Activated CD4-positive, CD25-positive, alpha-beta regulatory T cell (primary cell): ENCODE data around the gene TFDP1.

Experiments used
- DNase-seq, 4 experiments: peaks; one replicate each; lab custom pipeline; 2025; lab: John Stamatoyannopoulos, UW

The TFDP1 gene

DNA sequence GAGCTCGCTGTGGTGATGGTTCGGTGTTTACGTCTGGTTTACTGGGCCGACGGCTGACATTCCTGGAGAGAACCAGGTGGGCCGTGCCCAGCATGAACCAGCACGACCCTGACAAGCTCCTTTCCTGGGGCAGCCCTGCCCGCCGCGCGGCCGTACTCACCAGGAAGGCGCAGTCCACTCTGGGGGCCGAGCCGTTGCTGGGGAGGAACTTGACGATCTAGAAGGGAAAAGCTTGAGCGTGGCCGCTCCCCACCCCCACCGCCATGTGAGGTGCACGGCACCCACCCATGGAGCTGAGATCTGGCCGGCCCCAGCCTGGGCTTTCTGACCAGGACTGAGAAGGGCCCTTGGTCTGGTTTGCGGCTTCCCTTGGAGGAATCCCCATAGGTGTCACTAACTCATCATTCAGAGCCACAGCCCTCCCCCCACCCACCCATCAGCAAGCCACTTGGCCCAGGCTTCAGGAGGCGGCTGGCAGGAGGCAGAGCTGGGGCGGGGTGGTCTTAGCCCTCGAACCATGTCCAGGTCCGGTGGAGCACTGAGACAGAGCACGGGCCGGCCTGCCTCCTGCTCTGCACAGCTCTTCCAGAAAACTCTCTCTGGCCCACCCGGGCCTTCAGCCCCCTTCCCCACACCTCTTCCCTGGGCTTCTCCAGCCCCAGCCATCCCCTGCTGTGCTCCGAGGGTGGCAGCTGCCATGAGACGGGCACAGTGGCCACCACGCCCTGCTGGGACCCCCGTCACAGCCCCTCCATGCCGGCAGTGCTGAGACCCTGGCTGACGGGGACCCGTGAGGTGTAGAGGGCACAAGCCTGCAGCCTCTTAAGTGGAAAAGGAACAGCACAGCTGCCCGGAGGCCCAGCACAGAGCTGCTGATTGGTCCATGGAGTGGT lies 67.2 kb downstream of the TFDP1 start:
- DNase-seq = no peak

DNA sequence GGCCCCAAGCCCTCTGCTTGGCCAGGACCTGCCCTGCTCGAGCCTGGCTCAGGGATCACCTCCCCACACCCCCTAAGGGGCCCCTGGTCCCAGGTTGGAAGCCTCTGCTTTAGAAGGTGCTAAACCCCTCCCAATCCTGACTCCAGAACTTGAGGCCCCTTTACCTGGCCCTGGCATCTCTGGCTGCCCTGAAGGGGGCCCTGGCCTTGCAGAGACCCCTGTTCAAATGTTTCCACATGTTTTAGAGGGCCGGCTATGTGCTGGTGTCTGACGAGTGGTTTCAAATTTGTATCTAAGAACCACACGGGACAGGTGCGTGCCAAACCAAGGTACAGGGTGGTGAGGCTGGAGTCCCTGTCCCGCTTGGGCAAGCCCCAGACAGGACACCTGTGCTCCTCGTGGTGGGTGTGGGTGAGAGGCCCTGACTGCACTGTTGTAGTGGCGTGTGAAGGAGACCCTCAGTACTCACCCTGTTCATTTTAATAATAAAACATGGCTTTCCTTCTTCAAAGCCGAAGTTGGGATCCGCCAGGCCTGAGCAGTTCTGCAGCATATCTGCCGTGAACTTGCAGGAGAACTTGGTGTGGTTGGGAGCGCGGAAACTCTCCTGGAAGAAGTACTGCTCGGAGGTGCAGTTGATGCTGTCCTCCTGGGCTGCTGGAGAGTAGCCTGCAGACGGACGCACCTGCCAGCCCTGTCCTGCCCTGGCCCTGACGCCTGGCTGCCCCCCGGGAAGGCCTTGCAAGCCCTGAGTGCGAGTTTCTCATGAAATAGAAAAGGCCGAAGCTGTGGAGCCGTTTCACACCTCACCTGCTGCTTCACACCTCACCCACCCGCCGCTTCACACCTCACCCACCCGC lies 68.1 kb downstream of the TFDP1 start:
- DNase-seq = no peak

DNA sequence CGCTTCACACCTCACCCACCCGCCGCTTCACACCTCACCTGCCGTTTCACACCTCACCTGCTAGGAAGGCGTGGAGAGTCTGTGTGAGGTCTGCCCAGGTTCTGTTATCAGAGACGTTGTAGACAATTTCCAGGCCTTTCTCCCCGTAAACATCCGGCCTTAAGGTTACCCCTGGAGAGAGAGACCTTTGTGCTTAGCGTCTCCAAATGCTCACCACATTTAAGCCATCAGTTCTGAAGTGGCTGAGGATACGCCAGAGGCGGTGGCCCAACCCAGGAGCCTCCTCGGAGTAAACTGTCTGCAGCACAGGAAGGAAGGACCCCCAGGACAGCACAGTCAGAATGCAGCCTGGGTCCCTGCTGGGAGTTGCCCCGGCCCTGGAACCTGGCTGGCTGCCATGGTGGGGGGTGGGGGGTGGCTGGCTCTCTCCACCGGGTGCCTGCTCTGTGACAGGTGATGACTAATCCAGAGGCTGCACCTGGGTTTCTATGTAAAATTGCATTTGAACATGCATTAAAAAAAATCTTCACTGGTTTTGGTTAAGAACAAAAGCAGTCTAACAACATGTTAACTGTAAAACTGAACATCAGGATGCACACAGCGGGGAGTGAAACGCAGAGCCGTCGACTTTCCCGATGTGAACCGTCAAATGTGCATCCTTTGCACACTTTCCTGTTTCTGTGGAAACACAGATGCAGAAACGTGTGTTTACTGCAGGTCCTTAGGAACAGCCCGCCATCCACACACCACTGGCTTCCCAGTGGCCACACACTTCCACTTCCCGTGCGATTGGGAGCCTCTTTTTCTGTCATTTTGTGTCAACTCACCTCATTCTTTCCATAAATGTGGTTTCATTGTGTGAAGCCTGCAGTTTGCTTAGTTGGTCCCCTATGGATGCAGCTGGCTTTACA lies 69.0 kb downstream of the TFDP1 start:
- DNase-seq = no peak

DNA sequence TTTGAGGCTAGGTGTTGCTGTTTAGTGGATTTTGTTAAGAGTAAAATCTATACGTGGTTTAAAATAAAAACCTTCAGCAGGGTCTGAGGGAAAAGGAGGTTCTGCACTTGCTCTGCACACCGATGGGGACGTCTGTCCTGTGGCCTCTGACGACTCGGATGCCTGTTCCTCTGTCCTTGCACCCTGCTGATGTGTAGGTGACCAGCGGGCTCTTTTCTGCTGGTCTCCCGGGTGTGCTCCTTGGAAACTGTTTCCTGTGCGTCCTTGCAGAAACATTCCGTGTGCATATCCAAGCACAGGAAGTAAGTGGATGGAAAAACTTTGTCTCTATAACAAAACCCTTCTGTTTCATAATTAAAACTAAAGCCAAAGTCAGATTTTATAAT lies 69.6 kb downstream of the TFDP1 start:
- DNase-seq = no peak

DNA sequence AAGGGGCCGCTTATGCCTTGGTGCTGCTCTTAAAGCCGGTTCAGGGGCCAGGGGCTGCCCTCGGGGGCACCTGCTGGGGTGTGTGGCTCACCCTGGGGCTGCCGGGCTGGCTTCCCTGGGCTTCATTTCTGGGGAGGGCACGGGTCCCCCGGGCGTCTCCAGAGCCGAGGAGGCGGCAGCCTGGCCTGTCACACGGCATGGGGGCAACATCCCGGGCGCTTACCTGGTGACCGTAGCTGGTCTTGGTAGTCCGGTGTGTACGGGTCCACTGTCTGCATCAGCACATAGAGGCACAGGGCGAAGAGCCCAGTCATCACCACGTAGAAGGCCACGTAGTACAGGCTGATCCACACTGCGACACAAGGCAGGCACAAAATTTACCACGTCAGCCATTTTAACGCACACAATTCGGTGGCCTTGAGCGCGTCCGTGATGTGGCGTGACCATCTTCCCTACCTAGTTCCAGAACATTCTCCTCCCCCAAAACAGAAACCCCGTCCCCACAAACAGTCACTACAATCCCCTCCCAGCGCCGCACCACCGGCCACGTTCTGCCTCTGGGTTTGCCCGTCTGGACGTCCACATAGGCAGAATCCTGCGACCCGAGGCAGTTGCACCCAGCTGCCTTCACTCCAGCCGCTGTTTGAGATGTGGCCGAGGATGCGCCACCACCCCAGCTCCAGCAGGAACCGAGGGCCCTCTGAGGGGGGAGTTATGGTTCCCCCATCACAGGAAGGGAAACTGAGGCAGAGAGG lies 70.2 kb downstream of the TFDP1 start:
- no peak for DNase-seq

DNA sequence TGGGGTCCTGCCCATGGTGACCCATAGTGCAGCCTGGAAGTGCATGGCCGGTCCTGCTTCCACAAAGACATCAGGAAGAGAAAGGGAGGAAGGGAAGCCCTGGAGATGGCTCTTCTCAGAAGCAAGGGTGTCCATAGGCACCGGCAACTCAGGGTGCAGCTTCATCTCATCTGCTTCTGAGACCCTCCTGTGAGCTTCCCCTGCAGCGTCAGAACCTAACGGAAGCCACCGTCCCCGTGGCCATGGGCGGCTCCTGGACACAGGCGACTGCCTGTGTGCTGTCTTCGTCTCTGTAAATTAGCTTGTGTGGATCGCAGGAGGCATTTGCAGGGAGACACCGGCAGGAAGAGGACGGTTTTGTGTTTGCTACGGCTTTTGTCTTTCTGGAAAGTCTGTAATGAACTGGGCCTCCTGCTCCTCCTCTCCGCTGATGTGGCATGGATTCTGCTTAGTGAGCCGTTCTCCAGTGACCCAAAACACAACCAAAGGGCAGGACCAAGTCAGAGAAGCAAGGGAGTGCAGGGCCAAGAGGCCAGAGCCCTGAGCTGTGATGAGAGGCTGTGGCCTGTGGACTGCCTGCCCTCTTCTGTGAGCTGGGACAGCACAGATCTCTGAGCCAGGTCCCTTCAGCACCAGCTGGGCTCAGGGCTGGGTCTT lies 70.9 kb downstream of the TFDP1 start:
- DNase-seq = no peak

DNA sequence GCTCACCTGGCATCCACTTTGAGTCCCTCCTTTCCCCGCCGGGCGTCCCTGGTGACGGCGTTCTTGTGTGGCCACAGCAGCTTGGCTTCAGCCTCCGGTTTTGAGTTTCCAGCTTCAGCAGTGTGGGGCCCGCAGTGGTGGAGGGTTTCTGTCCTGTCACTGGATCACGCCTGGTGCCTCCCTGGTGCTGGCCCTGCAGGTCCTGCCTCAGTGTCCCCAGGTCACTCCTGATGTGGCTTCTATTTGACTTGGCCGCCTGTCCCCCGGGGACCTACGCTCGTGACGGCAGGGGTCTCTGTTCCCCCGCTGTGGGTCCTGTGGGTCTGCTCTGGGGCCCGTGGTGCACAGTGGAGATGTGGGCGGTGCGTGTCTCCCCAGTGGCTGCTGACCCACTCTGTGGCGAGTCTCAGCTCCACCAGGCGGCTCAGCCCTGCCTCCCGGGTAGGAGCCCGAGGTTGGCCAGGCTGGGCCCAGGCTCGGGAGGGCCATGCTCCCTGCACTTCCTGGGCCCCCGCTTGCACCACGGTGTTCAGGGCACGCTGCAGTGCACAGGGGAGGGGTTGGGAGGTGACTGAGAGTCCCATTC lies 71.5 kb downstream of the TFDP1 start:
- DNase-seq = no peak

DNA sequence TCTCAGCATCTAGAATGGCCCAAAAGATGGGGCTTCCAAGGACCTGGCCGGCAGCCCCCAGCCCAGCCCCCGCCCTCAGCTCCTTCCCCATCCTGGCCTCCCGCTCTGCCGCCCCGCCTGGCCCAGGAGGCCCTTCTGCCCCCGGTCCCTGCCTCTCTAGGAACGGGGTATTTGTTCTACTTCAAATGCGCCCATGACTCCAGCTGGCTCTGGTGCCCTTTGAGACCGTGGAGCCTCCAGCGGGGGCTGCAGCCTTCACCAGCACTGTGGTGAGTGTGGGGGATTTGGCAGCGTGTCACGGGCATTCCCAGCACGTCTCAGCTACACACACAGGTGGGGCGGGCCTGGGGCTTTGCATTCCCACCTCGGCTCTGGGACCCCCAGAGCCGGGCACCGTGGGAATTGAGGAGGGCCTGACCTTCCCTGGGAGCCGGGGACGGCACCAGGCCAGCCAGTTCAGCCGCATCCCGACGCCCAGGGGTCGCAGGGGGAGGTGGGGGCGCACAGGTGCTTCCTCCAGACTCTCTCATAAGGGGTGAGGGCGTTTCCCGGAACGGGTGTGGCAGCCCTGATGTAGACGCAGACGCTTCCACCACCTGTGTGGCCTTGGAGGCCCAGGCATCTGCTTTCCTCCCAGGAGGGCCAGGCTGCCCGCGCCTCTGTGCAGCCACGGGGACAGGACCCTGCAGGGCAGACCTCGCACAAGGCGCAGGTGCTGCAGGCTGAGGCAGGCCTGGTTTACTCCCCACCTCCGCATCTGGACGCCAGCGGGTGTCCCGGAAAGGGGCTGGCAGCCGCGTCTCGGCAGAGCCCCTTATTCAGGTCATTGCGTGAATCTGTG lies 72.5 kb downstream of the TFDP1 start:
- DNase-seq = no peak

DNA sequence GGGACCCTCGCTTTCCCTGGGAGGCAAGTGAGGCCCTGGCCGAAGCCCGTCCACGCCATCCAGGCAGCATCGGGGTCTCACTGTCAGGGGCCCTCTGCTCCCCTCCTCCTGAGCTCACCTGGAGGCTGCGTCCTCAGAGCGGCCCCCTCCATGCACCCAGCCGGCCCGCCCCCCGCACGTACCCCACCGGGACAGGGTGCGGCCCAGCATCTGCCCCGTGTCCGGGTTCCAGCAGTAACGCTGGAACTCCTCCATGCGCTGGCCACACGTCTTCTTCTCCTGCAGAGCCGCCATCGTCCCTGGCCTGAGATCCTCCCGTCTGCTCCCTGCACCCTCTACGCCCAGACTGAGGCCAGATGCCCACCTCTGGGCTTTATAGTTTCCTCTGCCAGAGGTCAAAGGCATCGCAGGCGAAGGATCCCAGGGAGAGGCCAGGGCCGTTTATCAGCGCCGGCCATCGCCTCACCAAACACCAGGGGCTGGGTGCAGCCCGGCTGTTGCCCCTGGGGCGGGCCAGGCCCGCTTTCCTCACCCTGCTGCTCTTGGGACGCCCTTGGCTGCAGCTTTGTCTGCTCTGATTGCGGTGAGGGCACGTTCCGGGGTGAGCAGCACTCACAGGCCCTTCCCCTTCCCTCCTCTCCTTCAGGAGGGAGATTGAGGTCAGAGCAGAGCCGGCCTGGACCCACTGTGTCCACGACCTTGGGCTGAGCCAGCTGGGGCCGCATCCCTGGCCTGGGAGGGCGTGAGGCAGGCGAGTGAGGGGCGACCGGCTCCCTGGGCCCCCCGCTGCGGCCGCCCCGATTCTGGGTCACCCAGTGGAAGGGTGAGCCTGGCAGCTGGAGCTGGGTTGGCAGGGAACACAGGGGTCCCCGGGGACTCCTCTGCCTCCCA lies 73.5 kb downstream of the TFDP1 start, which contains the start of gene ATP4B:
ATP4B (minus strand) TSS at position 348 of the 891 bp plus-strand sequence; CDS start at position 294, 54 bp downstream.
- DNase-seq = no peak

DNA sequence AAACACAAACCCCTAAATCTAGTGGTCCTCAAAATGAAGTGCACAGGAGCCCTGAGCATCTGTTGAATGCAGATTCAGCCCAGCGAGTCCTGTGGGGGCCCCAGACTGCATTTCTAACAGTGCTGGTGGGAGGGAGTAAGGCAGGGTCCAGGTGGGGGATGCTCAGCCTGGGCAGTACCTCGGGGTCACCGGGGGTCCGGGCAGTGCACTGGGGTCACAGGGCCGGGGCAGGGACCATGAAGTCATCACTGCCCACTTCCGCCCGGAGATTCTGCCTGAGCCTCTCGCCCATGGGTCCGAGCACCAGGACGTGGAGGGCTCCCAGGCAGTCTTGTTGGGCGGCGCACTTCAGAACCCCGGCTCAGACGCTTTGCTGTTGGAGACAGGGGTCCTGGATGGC lies 74.3 kb downstream of the TFDP1 start:
- no peak for DNase-seq

DNA sequence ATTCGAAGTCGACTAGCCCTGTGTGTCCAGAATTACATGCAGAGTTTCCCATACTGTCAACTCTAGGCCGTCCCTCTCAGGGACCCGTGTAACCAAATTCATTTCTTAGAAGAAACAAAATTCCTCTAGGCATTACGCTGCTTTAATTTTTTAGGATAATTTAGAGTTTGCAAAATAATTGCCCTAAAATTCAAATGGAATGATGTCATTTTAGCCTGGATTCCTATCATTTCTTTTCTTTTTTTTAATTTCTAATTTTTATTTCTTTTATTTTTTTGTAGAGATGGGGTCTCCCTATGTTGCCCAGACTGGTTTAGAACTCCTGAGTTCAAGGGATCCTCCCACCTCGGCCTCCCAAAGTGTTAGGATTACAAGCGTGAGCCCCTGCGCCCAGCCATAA lies 74.8 kb downstream of the TFDP1 start:
- DNase-seq = no peak

DNA sequence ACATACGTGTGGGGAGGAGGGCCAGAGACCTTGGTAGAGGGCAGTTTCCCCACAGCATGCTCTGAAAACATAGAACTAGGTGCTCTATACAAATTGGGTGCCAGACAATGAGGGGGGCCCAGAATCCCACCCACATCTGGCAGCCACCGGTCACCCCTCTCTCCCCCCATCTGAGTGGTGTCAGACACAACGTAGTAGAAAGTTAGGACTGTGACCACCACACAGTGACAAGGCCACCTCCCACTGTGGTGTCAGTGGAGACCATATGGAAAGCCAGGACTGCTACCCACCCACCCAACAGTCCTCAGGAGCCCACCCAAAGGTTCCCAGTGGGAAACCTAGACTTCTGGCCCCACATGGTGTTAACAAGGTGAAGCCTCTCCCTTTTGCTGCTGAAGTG lies 75.5 kb downstream of the TFDP1 start:
- DNase-seq = no peak

DNA sequence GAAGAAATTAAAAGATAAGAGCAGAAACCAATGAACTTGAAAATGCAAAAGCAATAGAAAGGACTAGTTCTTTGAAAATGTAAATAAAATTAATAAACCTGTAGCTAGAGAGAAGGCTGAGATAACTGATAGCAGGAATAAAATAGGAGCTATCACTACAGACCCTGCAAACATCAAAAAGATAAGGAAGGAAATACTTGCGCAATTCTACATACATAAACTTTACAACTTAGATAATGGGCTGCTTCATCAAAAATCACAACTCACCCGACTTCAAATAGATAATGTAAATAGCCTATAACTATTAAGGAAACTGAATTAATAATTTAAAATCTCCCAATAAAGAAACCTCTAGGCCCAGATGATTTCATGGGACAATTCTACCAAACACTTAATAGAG lies 77.0 kb downstream of the TFDP1 start:
- DNase-seq = no peak

DNA sequence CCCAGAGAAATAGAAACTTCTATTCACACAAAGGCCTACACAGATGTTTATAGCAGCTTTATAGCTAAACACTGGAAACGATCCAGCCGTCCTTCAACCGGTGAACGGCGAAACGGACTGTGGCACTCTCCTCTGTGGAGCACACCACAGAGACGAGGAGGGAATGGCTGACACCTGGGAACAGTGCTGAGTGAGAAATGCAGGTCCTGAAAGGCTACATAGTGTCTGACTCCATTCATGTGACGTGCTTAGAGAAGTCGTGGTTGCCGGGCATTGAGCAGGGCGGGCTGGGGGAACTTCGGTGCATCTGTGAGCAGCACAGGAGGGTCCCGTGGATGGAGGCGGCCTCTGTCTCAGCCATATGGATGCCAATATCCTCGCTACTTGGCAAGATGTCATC lies 79.4 kb downstream of the TFDP1 start:
- no peak for DNase-seq

DNA sequence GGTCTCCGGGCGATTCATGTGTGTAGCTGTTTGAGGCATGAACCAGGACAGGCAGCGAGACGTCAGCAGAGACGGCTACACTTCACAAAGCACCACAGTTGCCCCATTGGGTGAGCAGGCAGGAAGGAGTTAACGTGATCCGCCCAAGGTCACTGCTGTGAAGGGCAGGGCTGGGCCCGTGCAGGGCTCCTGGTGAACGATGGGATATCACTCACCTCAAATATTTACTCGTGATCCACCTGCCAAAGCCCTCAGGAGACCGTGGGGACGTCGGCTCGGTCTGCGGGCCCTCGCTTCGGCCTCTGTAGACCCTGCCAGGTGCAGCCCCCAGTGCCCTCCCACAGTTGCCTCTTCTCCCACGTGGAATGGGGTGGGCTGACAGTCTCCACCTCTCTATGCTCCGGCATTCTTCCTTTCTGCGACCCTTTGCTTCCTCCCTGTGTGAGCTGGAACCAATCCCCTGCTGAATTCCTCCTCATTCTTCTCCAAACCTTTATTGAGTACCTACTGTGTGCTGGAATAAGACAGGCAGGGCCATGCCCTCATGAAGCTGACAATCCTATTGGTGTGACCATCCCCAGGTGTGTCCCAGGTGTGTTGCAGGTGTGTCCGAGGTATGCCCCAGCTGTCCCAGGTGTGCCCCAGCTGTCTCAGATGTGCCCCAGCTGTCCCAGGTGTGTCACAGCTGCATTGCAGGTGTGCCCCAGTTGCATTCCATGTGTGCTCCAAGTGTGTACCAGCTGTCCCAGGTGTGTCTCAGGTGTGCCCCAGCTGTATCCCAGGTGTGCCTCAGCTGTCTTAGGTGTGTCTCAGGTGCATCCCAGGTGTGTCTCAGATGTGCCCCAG lies 80.4 kb downstream of the TFDP1 start:
- DNase-seq = no peak

DNA sequence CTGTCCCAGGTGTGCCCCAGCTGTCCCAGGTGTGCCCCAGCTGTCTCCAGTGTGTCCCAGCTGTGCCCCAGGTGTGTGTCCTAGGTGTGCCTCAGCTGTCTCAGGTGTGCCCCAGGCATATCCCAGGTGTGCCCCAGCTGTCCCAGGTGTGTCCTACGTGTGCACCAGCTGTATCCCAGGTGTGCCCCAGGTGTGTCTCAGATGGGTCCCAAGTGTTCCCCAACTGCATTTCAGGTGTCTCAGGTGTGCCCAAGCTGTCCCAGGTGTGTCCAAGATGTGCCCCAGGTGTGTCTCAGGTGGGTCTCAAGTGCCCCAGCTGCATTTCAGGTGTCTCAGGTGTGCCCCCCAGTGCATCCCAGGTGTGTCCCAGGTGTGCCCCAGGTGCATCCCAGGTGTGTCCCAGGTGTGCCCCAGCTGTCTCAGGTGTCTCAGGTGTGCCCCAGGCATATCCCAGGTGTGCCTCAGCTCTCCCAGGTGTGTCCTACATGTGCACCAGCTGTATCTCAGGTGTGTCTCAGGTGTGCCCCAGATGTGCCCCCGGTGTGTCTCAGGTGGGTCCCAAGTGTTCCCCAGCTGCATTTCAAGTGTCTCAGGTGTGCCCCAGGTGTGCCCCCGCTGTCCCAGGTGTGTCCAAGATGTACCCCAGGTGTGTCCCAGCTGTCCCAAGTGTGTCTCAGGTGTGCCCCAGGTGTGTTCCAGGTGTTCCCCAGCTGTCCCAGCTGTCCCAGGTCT lies 81.2 kb downstream of the TFDP1 start:
- DNase-seq = no peak

DNA sequence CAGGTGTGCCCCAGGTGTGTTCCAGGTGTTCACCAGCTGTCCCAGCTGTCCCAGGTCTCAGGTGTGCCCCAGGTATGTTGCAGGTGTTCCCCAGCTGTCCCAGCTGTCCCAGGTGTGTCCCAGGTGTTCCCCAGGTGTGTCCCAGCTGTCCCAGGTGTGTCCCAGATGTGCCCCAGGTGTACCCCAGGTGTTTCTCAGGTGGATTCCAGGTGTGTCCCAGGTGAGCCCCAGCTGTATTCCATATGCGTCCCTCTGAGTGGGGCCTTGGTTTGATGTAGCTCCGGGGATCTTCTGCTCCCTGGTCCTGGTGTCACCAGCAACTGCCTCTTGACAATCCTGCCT lies 81.7 kb downstream of the TFDP1 start:
- DNase-seq = no peak
